Activated naive CD8-positive, alpha-beta T cell treated with anti-CD3 and anti-CD28 coated beads for 36 hours (primary cell): ENCODE measurements around the gene BDKRB2. TPM values are rescaled to one million over a fixed set of nuclear protein-coding genes. Genes with fewer than 3 reads are reported as not detected.

Experiments used
- DNase-seq: peaks from one replicate; pipeline ENCODE4 v3.0.0; 2021
- H3K27ac Mint-ChIP-seq: one replicate; pipeline ENCODE4 v1.8.0; 2022; ENCODE audit warnings: mild to moderate bottlenecking, moderate library complexity, mixed read lengths
- H3K27me3 Mint-ChIP-seq: one replicate; pipeline ENCODE4 v1.8.0; 2022; ENCODE audit warnings: mild to moderate bottlenecking, mixed read lengths
- H3K36me3 Mint-ChIP-seq: one replicate; pipeline ENCODE4 v1.8.0; 2021; ENCODE audit warnings: mild to moderate bottlenecking, mixed read lengths
- H3K4me1 Mint-ChIP-seq: one replicate; pipeline ENCODE4 v1.8.0; 2021; ENCODE audit warnings: mixed read lengths
- H3K4me3 Mint-ChIP-seq: one replicate; pipeline ENCODE4 v1.8.0; 2022; ENCODE audit warnings: mild to moderate bottlenecking, moderate library complexity, mixed read lengths
- H3K9me3 Mint-ChIP-seq: one replicate; pipeline ENCODE4 v1.8.0; 2022; ENCODE audit warnings: mixed read lengths
- total RNA-seq, 2 experiments: library from RNA; stranded (reverse); gene quantifications; one replicate each; pipeline ENCODE4 v1.2.3, GENCODE V29; 2021

Gene BDKRB2
- total RNA-seq, 2 experiments from 2014 or later: not detected

DNA sequence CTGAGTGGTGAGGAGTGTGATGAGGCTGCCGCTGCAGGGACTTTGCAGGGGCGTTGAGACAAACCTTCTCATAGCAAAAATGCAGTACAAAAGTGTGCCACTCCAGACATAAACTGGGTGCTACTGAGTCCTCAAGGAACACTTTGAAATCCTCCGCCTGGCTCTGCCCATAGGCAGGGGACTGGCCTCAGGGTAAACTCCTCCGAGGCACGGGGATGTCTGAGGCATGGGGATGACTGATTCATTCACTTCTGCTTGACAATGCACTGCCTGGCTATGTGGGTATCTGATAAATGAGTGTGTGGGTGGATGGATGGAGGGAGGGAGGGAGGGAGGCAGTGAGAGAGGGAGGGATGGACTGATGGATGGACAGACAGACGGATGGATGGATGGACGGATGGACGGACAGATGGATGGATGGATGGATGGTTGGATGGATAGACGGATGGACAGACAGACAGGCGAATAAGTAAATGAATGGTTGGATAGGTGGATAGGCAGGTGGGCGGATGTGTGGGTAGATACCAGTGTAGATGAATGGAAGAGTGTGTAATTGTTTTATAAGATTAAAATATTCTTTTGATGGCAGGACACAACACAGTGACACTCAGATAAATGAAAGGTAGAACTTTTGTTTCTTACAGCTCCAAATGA lies 2.1 kb upstream of the BDKRB2 start:
- no peak for DNase-seq
- Mint-ChIP-seq H3K4me1 (peaks cover 15% of the 10 kb centered on the region), H3K4me3 (no peak overlapping the region), H3K36me3 (no peaks in the 10 kb centered on the region), H3K9me3 (no peaks in the 10 kb centered on the region), H3K27ac (no peak overlapping the region), H3K27me3 (peaks cover 55% of the 10 kb centered on the region)

DNA sequence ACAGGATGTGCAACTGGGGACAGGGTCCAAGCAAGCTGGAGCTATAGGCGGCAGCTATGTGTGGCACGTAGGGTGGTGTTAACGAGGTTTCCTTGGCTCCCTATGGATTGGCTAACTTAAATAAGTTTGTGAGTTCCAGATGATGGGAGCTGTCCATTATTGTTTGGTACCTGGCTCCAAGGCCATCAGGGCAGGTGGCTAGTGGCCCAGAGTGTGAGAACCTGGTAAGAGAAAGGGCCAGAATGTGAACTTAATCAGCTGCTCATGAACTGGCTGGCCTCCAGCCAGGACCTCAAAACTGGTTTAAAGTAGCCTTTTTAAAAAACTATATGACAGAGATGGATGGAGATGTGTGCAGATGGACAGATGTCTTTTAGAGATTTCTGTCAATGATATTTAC lies 1.5 kb upstream of the BDKRB2 start:
- H3K36me3 Mint-ChIP-seq: no peaks in the 10 kb centered on the region
- H3K27me3 Mint-ChIP-seq: peaks cover 55% of the 10 kb centered on the region
- H3K4me3 Mint-ChIP-seq: no peak overlapping the region
- no peak for DNase-seq
- peaks cover 15% of the 10 kb centered on the region for H3K4me1 Mint-ChIP-seq
- no peak overlapping the region for H3K27ac Mint-ChIP-seq
- no peaks in the 10 kb centered on the region for H3K9me3 Mint-ChIP-seq

DNA sequence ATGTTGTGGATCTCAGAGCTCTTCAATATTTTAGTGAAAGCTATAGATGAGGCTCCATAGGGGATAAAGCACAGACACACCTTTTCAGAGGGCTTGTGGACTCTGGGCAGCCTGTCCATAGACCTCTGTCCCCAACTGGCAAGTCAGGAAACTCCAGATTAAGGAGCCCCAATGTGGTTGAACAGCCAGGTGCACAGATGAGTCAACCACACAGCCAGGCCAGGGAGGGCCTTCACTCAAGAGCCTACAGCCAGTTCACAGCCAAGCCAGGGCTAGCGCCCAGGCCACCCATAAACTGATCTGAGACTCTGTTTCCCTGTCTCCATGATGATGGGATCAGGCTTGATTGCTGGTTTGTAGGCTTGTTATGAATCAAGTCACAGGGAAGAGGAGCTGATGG lies 1.0 kb upstream of the BDKRB2 start:
- DNase-seq: no peak
- Mint-ChIP-seq H3K9me3 (no peaks in the 10 kb centered on the region), H3K27ac (no peak overlapping the region), H3K4me3 (no peak overlapping the region), H3K27me3 (peaks cover 55% of the 10 kb centered on the region), H3K4me1 (peaks cover 12% of the 10 kb centered on the region), H3K36me3 (no peaks in the 10 kb centered on the region)

DNA sequence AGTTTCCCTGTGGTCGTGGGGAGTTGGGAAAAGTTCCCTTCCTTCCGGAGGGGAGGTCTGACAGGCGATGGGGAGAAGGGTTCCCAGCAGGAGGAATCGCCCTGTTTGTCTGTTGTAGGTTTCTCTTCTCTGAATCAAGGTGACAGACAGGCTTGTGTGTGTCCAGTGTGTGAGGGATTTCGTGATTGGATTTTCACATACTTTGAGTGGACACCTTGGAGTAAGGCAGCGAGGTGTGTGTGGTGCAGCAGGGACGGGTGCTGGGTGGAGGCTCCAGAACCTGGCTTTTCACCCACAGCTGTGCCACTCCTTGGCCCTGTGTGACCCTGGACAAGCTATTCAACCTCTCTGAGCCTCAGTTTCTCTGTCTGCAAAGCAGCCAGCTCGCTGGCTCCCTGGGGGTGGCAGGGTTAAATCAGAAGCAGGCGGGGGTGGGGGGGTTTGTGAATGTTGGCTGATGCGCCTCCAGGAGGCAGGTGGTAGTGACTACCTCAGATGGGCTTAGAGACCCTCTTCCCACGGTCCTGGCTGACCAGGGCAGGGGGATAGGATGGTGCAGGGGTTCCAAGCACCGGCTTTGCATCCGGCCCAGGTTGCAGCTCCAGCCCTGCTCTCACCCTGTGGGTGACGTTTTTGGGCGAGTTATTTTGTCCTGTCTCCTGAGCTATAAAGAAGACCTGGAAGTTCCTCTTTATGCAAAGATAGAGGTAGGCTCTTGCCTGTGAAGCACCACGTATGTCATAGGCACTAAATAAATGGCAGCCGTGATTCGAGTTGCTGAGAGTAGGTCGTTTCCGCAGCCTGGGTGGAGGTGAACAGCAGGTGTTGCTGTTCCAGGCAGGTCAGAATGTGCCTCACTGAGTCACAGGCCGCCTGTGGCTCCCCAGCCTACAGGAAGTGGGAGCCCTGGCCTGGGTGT lies 679 bp downstream of the BDKRB2 start:
- Mint-ChIP-seq H3K36me3 (no peaks in the 10 kb centered on the region), H3K4me1 (peaks cover 9% of the 10 kb centered on the region), H3K9me3 (no peaks in the 10 kb centered on the region), H3K4me3 (no peak overlapping the region), H3K27me3 (peaks cover 55% of the 10 kb centered on the region), H3K27ac (no peak overlapping the region)
- DNase-seq: no peak

DNA sequence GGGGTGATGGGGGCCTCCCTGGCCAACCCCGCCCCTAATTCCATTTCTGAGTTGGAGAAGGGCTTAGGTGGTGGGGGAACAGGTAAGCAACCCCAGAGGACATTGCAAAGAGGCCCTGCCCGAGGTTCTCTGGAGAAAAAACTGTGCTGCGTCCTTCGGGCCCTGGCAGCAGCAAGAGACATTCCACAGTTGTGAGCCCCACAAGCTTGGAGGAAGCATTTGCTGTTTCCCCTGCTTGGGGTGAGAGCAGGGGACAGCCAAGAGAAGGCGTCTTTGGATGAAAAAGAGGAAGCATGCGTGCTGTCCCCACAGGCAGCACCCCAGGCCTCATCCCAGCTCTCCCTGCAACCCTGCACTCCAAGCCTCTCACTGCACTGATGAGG lies 1.3 kb downstream of the BDKRB2 start:
- H3K4me3 Mint-ChIP-seq: no peak overlapping the region
- no peak for DNase-seq
- H3K9me3 Mint-ChIP-seq: no peaks in the 10 kb centered on the region
- H3K4me1 Mint-ChIP-seq: peaks cover 9% of the 10 kb centered on the region
- H3K27ac Mint-ChIP-seq: no peak overlapping the region
- H3K36me3 Mint-ChIP-seq: no peaks in the 10 kb centered on the region
- peaks cover 55% of the 10 kb centered on the region for H3K27me3 Mint-ChIP-seq

DNA sequence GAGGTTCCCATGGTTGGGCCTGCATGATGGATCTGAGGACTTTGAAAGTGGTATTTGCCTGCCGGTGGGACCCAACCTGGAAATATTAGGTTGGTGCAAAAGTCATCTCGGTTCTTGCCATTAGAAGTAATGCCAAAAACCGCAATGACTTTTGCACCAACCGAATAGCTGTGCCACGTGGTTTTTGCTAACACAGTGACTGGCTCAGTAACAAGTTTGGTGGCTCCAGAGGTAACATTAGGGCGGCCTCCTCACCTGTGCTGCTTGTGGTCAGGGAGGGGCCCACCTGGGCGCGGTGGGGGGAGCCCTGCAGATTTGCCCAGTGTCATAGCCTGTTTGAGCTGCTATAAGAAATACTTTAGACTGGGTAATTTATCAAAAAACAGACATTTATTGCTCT lies 1.8 kb downstream of the BDKRB2 start:
- Mint-ChIP-seq H3K27me3 (peaks cover 54% of the 10 kb centered on the region), H3K36me3 (no peaks in the 10 kb centered on the region), H3K4me3 (no peak overlapping the region), H3K4me1 (peaks cover 9% of the 10 kb centered on the region), H3K27ac (no peak overlapping the region), H3K9me3 (no peaks in the 10 kb centered on the region)
- DNase-seq: no peak

DNA sequence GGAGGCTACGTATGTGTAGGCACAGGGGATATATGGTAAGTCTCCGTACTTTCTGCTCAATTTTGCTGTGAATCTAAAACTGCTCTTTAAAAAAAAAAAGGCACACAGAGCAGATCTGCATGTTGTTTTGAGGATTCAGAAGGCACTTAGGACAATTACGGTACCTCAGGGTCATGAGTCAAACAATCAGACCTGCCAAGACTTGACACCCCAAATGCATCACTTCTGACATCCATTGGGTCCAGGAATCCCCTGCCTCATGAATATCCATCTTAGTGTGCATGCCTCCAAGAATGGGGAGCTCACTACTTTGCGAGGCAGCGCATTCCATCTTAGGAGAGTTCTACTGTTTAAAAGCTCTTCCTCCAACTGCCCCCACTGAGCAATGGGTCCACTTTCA lies 3.0 kb downstream of the BDKRB2 start:
- peaks cover 42% of the 10 kb centered on the region for H3K27me3 Mint-ChIP-seq
- no peak overlapping the region for H3K4me3 Mint-ChIP-seq
- peaks cover 9% of the 10 kb centered on the region for H3K4me1 Mint-ChIP-seq

DNA sequence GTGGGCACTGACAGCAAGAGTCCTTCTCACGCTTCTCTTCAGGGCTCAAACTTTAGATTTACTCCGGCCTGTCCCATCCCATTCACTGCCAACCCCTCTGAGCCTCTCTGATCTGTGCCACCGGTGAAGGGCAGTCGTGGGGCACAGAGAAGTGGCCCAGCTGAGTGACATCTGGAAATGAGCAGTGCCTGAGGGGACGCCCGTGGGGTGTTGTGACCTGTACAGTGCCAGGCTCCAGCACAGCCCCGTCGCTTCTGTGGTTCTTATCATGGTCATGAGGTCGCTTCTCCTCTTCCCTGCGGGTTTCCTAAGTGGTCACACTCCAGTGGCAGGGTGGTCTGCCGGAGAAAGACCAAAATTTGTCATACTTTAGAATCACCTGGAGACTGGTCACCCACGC lies 4.1 kb downstream of the BDKRB2 start:
- H3K36me3 Mint-ChIP-seq: no peaks in the 10 kb centered on the region
- peaks cover 3% of the 10 kb centered on the region for H3K9me3 Mint-ChIP-seq
- H3K4me3 Mint-ChIP-seq: no peak overlapping the region
- H3K27ac Mint-ChIP-seq: no peak overlapping the region
- peaks cover 7% of the 10 kb centered on the region for H3K4me1 Mint-ChIP-seq
- peaks cover 31% of the 10 kb centered on the region for H3K27me3 Mint-ChIP-seq
- DNase-seq: no peak

More for the DNA sequence above, 3.0 kb downstream of the BDKRB2 start:
- H3K9me3 Mint-ChIP-seq: peaks cover 3% of the 10 kb centered on the region
- no peaks in the 10 kb centered on the region for H3K36me3 Mint-ChIP-seq
- no peak for DNase-seq
- no peak overlapping the region for H3K27ac Mint-ChIP-seq

DNA sequence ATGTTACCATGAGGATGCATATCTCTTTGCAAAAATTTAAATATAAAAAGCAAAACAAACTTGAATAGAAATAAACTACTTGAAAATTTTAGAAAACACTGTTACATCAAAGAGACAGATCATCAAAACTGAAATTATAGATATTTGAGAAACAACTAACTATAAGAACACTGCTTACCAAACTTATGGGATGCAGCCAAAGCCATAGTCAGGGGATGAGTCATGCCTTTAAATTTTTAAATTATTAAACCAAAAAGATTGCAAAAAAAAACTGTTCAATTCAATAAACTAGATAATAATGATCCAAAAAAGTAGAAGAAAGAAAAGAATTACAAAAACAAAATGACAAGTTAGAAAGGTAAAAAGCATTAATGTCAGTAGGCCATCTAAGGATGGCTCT lies 7.5 kb downstream of the BDKRB2 start:
- DNase-seq: no peak
- Mint-ChIP-seq H3K4me1 (no peaks in the 10 kb centered on the region), H3K9me3 (peaks cover 3% of the 10 kb centered on the region), H3K4me3 (no peak overlapping the region), H3K27ac (no peak overlapping the region), H3K27me3 (peaks cover 6% of the 10 kb centered on the region), H3K36me3 (no peaks in the 10 kb centered on the region)

DNA sequence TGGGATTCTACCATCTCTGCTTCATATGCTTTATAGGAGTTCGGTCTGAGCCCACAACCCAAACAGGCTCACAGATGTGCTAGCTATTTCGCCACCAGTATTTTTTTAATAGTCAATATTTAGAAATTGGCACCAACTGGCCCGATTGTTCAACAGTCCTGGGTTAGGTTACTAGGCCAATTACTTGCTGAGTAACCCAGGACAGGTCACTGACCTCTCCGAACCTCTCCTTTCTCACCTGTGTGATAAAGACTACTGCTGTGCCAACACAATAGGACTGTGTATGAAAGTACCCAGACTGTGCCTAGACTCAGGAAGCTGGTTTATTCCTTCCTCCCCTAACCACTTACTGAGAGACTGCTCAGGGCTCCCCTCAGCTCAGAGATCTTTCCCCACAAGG lies 8.3 kb downstream of the BDKRB2 start:
- H3K4me3 Mint-ChIP-seq: no peak overlapping the region
- DNase-seq: no peak
- H3K27me3 Mint-ChIP-seq: no peaks in the 10 kb centered on the region
- no peaks in the 10 kb centered on the region for H3K4me1 Mint-ChIP-seq
- no peaks in the 10 kb centered on the region for H3K36me3 Mint-ChIP-seq
- H3K27ac Mint-ChIP-seq: no peak overlapping the region
- H3K9me3 Mint-ChIP-seq: peaks cover 3% of the 10 kb centered on the region

DNA sequence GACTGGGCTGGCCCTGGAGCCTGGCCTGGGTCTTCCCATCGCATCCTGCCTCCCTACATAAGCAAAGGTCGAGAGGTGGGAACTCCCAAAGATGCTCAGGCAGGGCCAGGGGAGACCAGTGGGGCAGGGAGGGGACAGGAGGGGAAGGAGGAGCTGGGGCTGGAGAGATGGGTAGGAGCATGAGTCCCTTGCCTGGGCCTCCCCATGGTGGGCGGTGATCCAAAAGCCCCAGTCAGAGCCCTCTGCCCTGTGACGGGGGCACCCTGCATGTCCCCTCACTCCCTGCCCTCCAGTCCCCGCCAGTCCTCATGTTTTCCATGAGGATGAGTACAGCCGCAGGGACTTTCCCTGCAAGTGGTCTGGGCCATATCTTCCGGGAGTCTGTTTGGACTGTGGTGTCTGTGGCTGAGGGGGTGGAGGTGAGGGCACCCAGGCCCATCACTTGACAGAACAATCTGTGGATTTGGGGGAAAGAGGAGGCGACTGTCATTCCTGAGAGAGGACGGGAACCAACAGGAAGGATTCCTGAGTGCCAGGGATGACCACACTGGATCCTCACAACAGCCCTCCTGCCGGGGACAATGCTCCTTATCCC lies 9.3 kb downstream of the BDKRB2 start:
- Mint-ChIP-seq H3K36me3 (no peaks in the 10 kb centered on the region), H3K4me1 (no peaks in the 10 kb centered on the region), H3K27me3 (no peaks in the 10 kb centered on the region), H3K9me3 (peaks cover 3% of the 10 kb centered on the region), H3K4me3 (no peak overlapping the region), H3K27ac (no peak overlapping the region)
- no peak for DNase-seq

DNA sequence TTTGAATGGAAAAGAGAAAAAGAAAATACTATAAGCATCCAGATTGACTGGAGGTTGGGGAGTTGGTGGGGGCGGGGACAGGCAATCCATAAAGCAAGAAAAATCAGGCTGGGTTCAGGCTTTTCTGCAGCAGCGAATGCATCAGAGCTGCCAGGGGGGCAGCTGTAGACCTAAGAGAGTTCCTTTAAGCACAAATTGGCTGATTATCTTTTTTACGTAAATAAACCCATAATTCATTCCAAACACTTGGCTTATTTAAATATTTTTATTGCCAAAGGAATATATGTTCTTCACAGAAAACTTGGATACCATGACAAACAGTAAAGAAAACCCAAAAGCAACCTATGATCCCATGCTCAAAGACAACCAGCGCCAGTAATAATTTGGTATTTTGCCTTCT lies 10.2 kb downstream of the BDKRB2 start:
- Mint-ChIP-seq H3K36me3 (no peaks in the 10 kb centered on the region), H3K4me3 (no peak overlapping the region), H3K9me3 (peaks cover 3% of the 10 kb centered on the region), H3K27ac (no peak overlapping the region), H3K27me3 (no peaks in the 10 kb centered on the region), H3K4me1 (no peaks in the 10 kb centered on the region)
- DNase-seq: no peak

DNA sequence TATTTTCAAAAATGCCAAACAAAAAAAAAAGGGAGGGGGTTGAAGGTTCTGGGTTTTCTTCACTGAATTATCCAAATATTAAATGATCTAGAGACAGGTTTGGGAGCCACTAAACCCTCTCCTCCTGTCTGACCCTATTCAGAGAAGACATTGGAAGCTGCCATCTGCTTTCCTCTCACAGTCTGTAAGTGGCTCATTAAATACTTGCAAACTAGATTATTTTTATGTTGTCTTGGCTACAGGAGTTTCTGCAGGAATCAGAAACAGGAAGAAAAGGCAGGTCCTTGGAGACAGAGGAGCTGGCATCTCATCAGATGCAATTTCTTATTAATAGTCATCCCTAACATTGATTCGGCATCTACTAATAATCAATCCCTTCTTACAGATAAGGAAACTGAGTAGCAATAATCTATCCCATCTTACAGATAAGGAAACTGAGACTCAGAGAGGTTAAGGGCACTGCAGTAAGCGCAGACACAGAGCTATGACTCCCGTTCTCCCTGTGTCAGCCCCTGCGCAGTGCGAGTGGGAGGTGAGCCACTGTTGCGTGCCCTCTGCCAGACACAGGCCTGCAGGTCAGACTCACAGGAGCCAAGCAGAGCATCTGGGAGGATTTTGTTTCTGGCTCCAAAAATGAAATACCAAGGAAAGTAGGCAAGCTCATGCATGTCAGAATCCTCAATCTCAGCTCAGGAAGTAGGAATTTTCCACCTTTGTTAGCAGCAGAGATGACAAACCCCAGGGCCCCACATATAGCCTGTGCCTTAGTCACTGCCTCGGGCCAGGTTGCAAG lies 11.0 kb downstream of the BDKRB2 start:
- H3K36me3 Mint-ChIP-seq: no peaks in the 10 kb centered on the region
- no peak overlapping the region for H3K4me3 Mint-ChIP-seq
- H3K27ac Mint-ChIP-seq: no peak overlapping the region
- peaks cover 3% of the 10 kb centered on the region for H3K9me3 Mint-ChIP-seq
- no peak for DNase-seq
- no peaks in the 10 kb centered on the region for H3K4me1 Mint-ChIP-seq
- peaks cover 2% of the 10 kb centered on the region for H3K27me3 Mint-ChIP-seq

DNA sequence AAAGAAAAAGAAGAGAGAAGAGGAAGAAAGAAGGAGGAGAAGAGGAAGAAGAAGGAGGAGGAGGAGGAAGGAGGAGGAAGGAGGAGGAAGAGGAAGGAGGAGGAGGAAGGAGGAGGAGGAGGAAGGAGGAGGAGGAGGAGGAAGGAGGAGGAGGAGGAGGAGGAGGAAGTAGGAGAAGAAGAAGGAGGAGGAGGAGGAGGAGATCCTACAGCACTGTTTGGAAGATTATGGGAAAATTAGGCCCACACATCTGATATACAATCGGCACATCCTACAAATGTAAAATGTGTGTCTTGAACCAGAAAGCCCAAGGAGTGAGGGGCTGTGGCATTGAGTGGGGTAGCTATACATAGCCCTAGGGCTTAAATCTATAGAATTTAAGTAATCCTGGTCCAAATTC lies 12.0 kb downstream of the BDKRB2 start:
- no peaks in the 10 kb centered on the region for H3K36me3 Mint-ChIP-seq
- H3K4me1 Mint-ChIP-seq: no peaks in the 10 kb centered on the region
- no peak for DNase-seq
- peaks cover 3% of the 10 kb centered on the region for H3K9me3 Mint-ChIP-seq
- peaks cover 4% of the 10 kb centered on the region for H3K27me3 Mint-ChIP-seq
- no peak overlapping the region for H3K4me3 Mint-ChIP-seq
- no peak overlapping the region for H3K27ac Mint-ChIP-seq

DNA sequence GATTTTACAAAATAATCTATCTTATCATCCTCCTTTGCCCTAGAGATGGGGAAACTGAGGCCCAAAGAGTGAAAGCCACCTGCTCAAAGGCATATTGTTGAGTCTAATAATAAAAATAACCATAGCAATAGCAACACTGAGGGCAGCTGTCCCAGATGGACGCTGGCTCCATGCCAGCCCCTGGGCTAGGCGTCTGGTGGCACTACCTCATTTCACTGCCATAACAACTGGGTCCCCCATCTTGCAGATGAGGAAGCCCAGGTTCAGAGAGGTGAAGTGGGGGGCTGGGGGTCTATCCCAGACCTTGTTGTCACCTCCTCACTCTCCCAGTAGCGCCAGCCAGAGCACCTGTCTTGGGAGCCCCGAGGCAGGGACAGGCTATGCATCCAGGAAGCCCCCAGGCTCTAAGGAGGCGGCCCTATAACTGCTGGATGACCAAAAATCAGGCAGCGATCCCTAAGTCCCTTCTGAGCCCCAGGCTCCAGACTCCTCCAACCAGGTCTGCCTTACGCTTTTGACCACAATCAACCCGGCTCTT lies 12.8 kb downstream of the BDKRB2 start:
- Mint-ChIP-seq H3K4me1 (no peaks in the 10 kb centered on the region), H3K27ac (no peak overlapping the region), H3K4me3 (no peak overlapping the region), H3K9me3 (peaks cover under 1% of the 10 kb centered on the region), H3K27me3 (peaks cover 4% of the 10 kb centered on the region), H3K36me3 (no peaks in the 10 kb centered on the region)
- no peak for DNase-seq
